Measurements from ENCODE around the gene NQO2.

Gene NQO2

GRCh38 chr6:2999618-3000557 lies at the start of gene NQO2:
Gene NQO2 (plus strand): TSS chr6:2999894. CDS start chr6:3006553, 6,659 bp downstream.
- ATAC-seq = peak; percentile 75 to 77

GRCh38 chr6:2950713-2951112 lies 49.0 kb upstream of the NQO2 start:
- ATAC-seq = no peak

GRCh38 chr6:2951728-2952127 lies 48.0 kb upstream of the NQO2 start:
- no peak for ATAC-seq

- peak; percentile 85 to 89 for ATAC-seq
Measured at GRCh38 chr6:2952557-2953095, 47.1 kb upstream of the NQO2 start.

GRCh38 chr6:2953098-2953497 lies 46.6 kb upstream of the NQO2 start:
- ATAC-seq = no peak

GRCh38 chr6:2956930-2957685 lies 42.6 kb upstream of the NQO2 start:
- ATAC-seq = no peak

GRCh38 chr6:2957696-2958330 lies 41.9 kb upstream of the NQO2 start:
- no peak for ATAC-seq

- ATAC-seq = no peak
Measured at GRCh38 chr6:2958331-2958711, 41.4 kb upstream of the NQO2 start.

- ATAC-seq = no peak
Measured at GRCh38 chr6:2958776-2959175, 40.9 kb upstream of the NQO2 start.

- peak in 1 of 2 donors; percentile 13 for ATAC-seq
Measured at GRCh38 chr6:2959909-2960719, 39.6 kb upstream of the NQO2 start.

GRCh38 chr6:2960935-2961334 lies 38.8 kb upstream of the NQO2 start:
- ATAC-seq = no peak

GRCh38 chr6:2961506-2961905 lies 38.2 kb upstream of the NQO2 start:
- no peak for ATAC-seq

GRCh38 chr6:2962004-2962403 lies 37.7 kb upstream of the NQO2 start:
- ATAC-seq = no peak

GRCh38 chr6:2962636-2963035 lies 37.1 kb upstream of the NQO2 start:
- no peak for ATAC-seq

- ATAC-seq = no peak
Measured at GRCh38 chr6:2963756-2964155, 35.9 kb upstream of the NQO2 start.

- no peak for ATAC-seq
Measured at GRCh38 chr6:2964793-2965505, 34.7 kb upstream of the NQO2 start.

- ATAC-seq = no peak
Measured at GRCh38 chr6:2966347-2966746, 33.3 kb upstream of the NQO2 start.

- ATAC-seq = no peak
Measured at GRCh38 chr6:2967936-2968335, 31.8 kb upstream of the NQO2 start.

GRCh38 chr6:2968600-2969135 lies 31.0 kb upstream of the NQO2 start:
- no peak for ATAC-seq

GRCh38 chr6:2969549-2969948 lies 30.1 kb upstream of the NQO2 start:
- no peak for ATAC-seq

- ATAC-seq = no peak
Measured at GRCh38 chr6:2970034-2970685, 29.5 kb upstream of the NQO2 start.
